ENCODE data around the gene BICDL1.

Gene BICDL1

GRCh38 chr12:120132054-120132836 lies 143.2 kb downstream of the BICDL1 start:
- DNase-seq = no peak

- no peak for DNase-seq
These were observed 143.9 kb downstream of the BICDL1 start for GRCh38 chr12:120132863-120133385.

GRCh38 chr12:120134307-120134980 lies 145.4 kb downstream of the BICDL1 start:
- no peak for DNase-seq

- DNase-seq = no peak
These were observed 147.2 kb downstream of the BICDL1 start for GRCh38 chr12:120136093-120136770.

- no peak for DNase-seq
These were observed 148.8 kb downstream of the BICDL1 start for GRCh38 chr12:120137833-120138232.

- DNase-seq = no peak
These were observed 149.3 kb downstream of the BICDL1 start for GRCh38 chr12:120138366-120138765.

GRCh38 chr12:120139958-120140357 lies 150.9 kb downstream of the BICDL1 start:
- no peak for DNase-seq

GRCh38 chr12:120140603-120141002 lies 151.6 kb downstream of the BICDL1 start:
- no peak for DNase-seq

GRCh38 chr12:120141336-120141735 lies 152.3 kb downstream of the BICDL1 start:
- DNase-seq = no peak

GRCh38 chr12:120142231-120142877 lies 153.3 kb downstream of the BICDL1 start:
- DNase-seq = no peak

All from NCI-H146 (cell line).